Measurements from ENCODE around the gene METTL1. TPM values are rescaled to one million over a fixed set of nuclear protein-coding genes. Genes with fewer than 3 reads are reported as not detected.
"Not testable (repeated sequence)": the region's sequence is repeated elsewhere in the genome, so short reads cannot be mapped to it uniquely, and the experiment has no call there.

Gene METTL1
- total RNA-seq (8.5 and 9.2 TPM in 2 replicates), polyA plus RNA-seq (9.1 and 9.6 TPM in 2 replicates), polyA minus RNA-seq (8.1 and 9.6 TPM in 2 replicates)
- 7.6 TPM for total RNA-seq (2013)

- H3K4me3 Mint-ChIP-seq = peak within 1 kb of the TSS; percentile 96
- Histone ChIP-seq H3K4me3 (ENCODE audit: control extremely low read depth in 1 of 5, extremely low read depth in 1 of 5, insufficient read depth in 1 of 5, low read depth in 2 of 5, low read length in 4 of 5) (peak within 1 kb of the TSS; percentile 70 to 96 (median 91)), H3K4me2 (replicated peaks; ENCODE audit: low read depth, low read length, poor library complexity, severe bottlenecking) (peak within 1 kb of the TSS; percentile 94), H4K20me1 (ENCODE audit: control insufficient read depth, insufficient read depth, low read length, poor library complexity, severe bottlenecking) (no peaks in the 10 kb centered on the region), H3K27ac (ENCODE audit: low read length in 2 of 2) (peak within 1 kb of the TSS; percentile 59 to 81), H3K4me1 (ENCODE audit: control insufficient read depth in 2 of 2, insufficient read depth in 2 of 2, low read length in 2 of 2) (peaks cover 14 to 23% of the 10 kb centered on the region in 2 donors), H3K36me3 (replicated peaks in 1 of 2; ENCODE audit: control extremely low read depth in 1 of 2, control insufficient read depth in 1 of 2, extremely low read depth in 1 of 2, insufficient read depth in 2 of 2, low read length in 1 of 2) (no peaks in the 10 kb centered on the region), H3K9ac (ENCODE audit: low read length) (peak within 1 kb of the TSS; percentile 93), H3K9me3 (ENCODE audit: control extremely low read depth in 1 of 3, control insufficient read depth in 2 of 3, insufficient read depth in 1 of 3, low read length in 2 of 3) (no peaks in the 10 kb centered on the region), H3K27me3 (replicated peaks in 1 of 4; ENCODE audit: control extremely low read depth in 1 of 4, control insufficient read depth in 3 of 4, insufficient read depth in 4 of 4, low read length in 3 of 4) (peaks cover 0 to 8% (median 7%) of the 10 kb centered on the region in 4 experiments), H2AFZ (ENCODE audit: insufficient read depth, low read depth, low read length, poor library complexity, severe bottlenecking) (peak within 1 kb of the TSS; percentile 83), H3K79me2 (ENCODE audit: control insufficient read depth, insufficient read depth, low read length) (no peaks in the 10 kb centered on the region)
- TF ChIP-seq EZH2 (IDR thresholded peaks at IDR 0.05; ENCODE audit: borderline replicate concordance, insufficient read depth, low read depth, low read length, poor library complexity, severe bottlenecking) = no peak
- TF ChIP-seq, protein P1, sequence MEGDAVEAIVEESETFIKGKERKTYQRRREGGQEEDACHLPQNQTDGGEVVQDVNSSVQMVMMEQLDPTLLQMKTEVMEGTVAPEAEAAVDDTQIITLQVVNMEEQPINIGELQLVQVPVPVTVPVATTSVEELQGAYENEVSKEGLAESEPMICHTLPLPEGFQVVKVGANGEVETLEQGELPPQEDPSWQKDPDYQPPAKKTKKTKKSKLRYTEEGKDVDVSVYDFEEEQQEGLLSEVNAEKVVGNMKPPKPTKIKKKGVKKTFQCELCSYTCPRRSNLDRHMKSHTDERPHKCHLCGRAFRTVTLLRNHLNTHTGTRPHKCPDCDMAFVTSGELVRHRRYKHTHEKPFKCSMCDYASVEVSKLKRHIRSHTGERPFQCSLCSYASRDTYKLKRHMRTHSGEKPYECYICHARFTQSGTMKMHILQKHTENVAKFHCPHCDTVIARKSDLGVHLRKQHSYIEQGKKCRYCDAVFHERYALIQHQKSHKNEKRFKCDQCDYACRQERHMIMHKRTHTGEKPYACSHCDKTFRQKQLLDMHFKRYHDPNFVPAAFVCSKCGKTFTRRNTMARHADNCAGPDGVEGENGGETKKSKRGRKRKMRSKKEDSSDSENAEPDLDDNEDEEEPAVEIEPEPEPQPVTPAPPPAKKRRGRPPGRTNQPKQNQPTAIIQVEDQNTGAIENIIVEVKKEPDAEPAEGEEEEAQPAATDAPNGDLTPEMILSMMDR (IDR thresholded peaks at IDR 0.05) = no peak
- H3K27me3 Mint-ChIP-seq = no peaks in the 10 kb centered on the region
- CTCF ChIA-PET = interaction anchor here (0.6 to 1.8 kb wide), 6 partner anchors 11 to 132 kb away, joined by 3 to 9 read pairs (median 4); partner anchors contain the start of gene TSFM
- under 1% methylated on average over 26 of the region's 28 CpGs for WGBS (ENCODE audit: insufficient coverage)
- peak within 1 kb of the TSS; percentile 91 for H3K27ac Mint-ChIP-seq
- H3K4me1 Mint-ChIP-seq = peaks cover 15% of the 10 kb centered on the region
- peak; percentile 94 for DNase-seq
- POLR2A ChIA-PET = interaction anchor here (0.7 to 1.3 kb wide), 3 partner anchors 13 to 1737 kb away, joined by 3 to 5 read pairs (median 3); no protein-coding TSS in a partner anchor
- H3K9me3 Mint-ChIP-seq (ENCODE audit: insufficient read depth) = no peaks in the 10 kb centered on the region
- peak; percentile 91 for ATAC-seq (ENCODE audit: low read depth)
- intact Hi-C loops (cut with micrococcal nuclease) = loop anchor here (1.0 kb wide), 3 partner anchors 10 to 75 kb away; partner anchors contain the start of genes CDK4 and TSFM
These were observed at the start of gene METTL1 for GRCh38 chr12:57771873-57772428. TSS of gene METTL1 (minus strand) at chr12:57772105. CDS start at chr12:57772083, 22 bp downstream.

- Histone ChIP-seq H4K20me1 (ENCODE audit: control insufficient read depth, insufficient read depth, low read length, poor library complexity, severe bottlenecking) (peaks cover 39% of the 10 kb centered on the region), H3K36me3 (replicated peaks in 1 of 2; ENCODE audit: control extremely low read depth in 1 of 2, control insufficient read depth in 1 of 2, extremely low read depth in 1 of 2, insufficient read depth in 2 of 2, low read length in 1 of 2) (peaks cover 0 to 51% of the 10 kb centered on the region in 2 experiments)
- H3K79me2 ChIP-seq (ENCODE audit: control insufficient read depth, insufficient read depth, low read length); H3K9ac ChIP-seq (ENCODE audit: low read length); H3K9me3 ChIP-seq (ENCODE audit: control extremely low read depth in 1 of 3, control insufficient read depth in 2 of 3, insufficient read depth in 1 of 3, low read length in 2 of 3); H3K4me2 ChIP-seq (replicated peaks; ENCODE audit: low read depth, low read length, poor library complexity, severe bottlenecking); intact Hi-C loops (cut with micrococcal nuclease); DNase-seq; H3K27ac Mint-ChIP-seq; H3K4me3 Mint-ChIP-seq; H3K27ac ChIP-seq (ENCODE audit: low read length in 2 of 2); H3K27me3 ChIP-seq (replicated peaks in 1 of 4; ENCODE audit: control extremely low read depth in 1 of 4, control insufficient read depth in 3 of 4, insufficient read depth in 4 of 4, low read length in 3 of 4); H3K9me3 Mint-ChIP-seq (ENCODE audit: insufficient read depth); H3K4me1 ChIP-seq (ENCODE audit: control insufficient read depth in 2 of 2, insufficient read depth in 2 of 2, low read length in 2 of 2); H2AFZ ChIP-seq (ENCODE audit: insufficient read depth, low read depth, low read length, poor library complexity, severe bottlenecking); CTCF ChIA-PET; H3K4me3 ChIP-seq (ENCODE audit: control extremely low read depth in 1 of 5, extremely low read depth in 1 of 5, insufficient read depth in 1 of 5, low read depth in 2 of 5, low read length in 4 of 5); H3K27me3 Mint-ChIP-seq; H3K4me1 Mint-ChIP-seq; ATAC-seq (ENCODE audit: low read depth): not testable (repeated sequence)
- 100% methylated on average over 2 of the region's 5 CpGs for WGBS (ENCODE audit: insufficient coverage)
- POLR2A ChIA-PET = interaction anchor here (0.6 kb wide), 1 partner anchor 73 kb away, joined by 3 read pairs; no protein-coding TSS in a partner anchor
These were observed 49.1 kb upstream of the METTL1 start for GRCh38 chr12:57821015-57821414.

DNA sequence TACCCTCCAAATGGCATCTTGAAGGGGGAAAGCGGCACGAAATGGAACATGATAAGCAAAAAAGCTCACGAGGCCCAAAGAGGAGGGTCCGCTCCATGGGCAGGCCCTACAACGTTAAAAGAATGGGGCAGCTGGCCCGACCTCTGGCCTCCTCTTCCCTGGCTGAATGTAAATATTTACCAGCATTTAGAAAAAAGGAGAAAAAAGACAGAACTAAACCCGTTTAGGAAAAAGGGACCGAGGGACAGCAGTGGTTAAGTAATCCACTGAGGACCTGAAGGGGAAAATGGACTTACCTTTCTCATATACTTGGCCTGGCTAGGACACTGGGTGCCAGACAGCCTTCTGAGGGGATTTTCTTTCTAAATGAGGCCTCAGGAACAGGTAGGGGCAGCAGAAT, 48.2 kb upstream of the METTL1 start:
- Histone ChIP-seq H4K20me1 (ENCODE audit: control insufficient read depth, insufficient read depth, low read length, poor library complexity, severe bottlenecking) (peaks cover 31% of the 10 kb centered on the region), H3K36me3 (replicated peaks in 1 of 2; ENCODE audit: control extremely low read depth in 1 of 2, control insufficient read depth in 1 of 2, extremely low read depth in 1 of 2, insufficient read depth in 2 of 2, low read length in 1 of 2) (peaks cover 0 to 42% of the 10 kb centered on the region in 2 experiments)
- H3K79me2 ChIP-seq (ENCODE audit: control insufficient read depth, insufficient read depth, low read length); DNase-seq; H3K27ac ChIP-seq (ENCODE audit: low read length in 2 of 2); H3K4me1 ChIP-seq (ENCODE audit: control insufficient read depth in 2 of 2, insufficient read depth in 2 of 2, low read length in 2 of 2); H3K4me1 Mint-ChIP-seq; H3K9ac ChIP-seq (ENCODE audit: low read length); H3K9me3 ChIP-seq (ENCODE audit: control extremely low read depth in 1 of 3, control insufficient read depth in 2 of 3, insufficient read depth in 1 of 3, low read length in 2 of 3); H3K27me3 Mint-ChIP-seq; H3K4me3 Mint-ChIP-seq; H3K4me3 ChIP-seq (ENCODE audit: control extremely low read depth in 1 of 5, extremely low read depth in 1 of 5, insufficient read depth in 1 of 5, low read depth in 2 of 5, low read length in 4 of 5); ATAC-seq (ENCODE audit: low read depth); H3K27me3 ChIP-seq (replicated peaks in 1 of 4; ENCODE audit: control extremely low read depth in 1 of 4, control insufficient read depth in 3 of 4, insufficient read depth in 4 of 4, low read length in 3 of 4); intact Hi-C loops (cut with micrococcal nuclease); H3K4me2 ChIP-seq (replicated peaks; ENCODE audit: low read depth, low read length, poor library complexity, severe bottlenecking); POLR2A ChIA-PET; H3K27ac Mint-ChIP-seq; H2AFZ ChIP-seq (ENCODE audit: insufficient read depth, low read depth, low read length, poor library complexity, severe bottlenecking); H3K9me3 Mint-ChIP-seq (ENCODE audit: insufficient read depth): not testable (repeated sequence)
- 94% methylated on average over 6 of the region's 8 CpGs for WGBS (ENCODE audit: insufficient coverage)
- CTCF ChIA-PET = interaction anchor here (1.1 kb wide), 1 partner anchor 12 kb away, joined by 4 read pairs; no protein-coding TSS in a partner anchor
